C4-2B (cell line): ENCODE measurements around the gene NR2F1-AS1.

Source experiments
- ZFX ChIP-seq: fragments of 450-650 bp; IDR thresholded peaks from 2 replicates; pipeline ENCODE4 v1.6.1; 2017
- TF ChIP-seq, protein P1 (sequence below): fragments of 450-650 bp; conservative IDR thresholded peaks from 2 replicates; pipeline ENCODE4 v1.5.1; 2017; ENCODE audit warnings: mild to moderate bottlenecking

DNA sequence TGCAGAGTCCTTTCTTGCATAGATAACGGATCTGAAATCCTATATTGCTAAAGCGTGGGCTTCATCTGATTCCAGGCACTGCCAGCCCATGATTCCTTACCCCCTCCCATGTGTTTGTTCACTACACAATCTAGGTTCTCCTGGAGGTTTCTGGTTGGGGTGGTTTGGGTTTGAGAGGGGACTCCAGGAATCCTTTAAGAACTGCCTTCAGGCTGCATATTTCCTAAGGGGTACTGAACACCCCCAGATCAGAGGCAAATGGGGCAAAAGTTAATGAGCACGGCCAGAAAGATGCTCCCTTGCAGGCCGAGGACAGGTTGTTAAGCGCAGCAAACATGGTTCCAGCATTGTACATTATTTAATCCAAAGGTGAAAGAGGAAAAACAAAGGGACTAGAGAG, 11.9 kb upstream of the NR2F1-AS1 start:
- TF ChIP-seq, protein P1, sequence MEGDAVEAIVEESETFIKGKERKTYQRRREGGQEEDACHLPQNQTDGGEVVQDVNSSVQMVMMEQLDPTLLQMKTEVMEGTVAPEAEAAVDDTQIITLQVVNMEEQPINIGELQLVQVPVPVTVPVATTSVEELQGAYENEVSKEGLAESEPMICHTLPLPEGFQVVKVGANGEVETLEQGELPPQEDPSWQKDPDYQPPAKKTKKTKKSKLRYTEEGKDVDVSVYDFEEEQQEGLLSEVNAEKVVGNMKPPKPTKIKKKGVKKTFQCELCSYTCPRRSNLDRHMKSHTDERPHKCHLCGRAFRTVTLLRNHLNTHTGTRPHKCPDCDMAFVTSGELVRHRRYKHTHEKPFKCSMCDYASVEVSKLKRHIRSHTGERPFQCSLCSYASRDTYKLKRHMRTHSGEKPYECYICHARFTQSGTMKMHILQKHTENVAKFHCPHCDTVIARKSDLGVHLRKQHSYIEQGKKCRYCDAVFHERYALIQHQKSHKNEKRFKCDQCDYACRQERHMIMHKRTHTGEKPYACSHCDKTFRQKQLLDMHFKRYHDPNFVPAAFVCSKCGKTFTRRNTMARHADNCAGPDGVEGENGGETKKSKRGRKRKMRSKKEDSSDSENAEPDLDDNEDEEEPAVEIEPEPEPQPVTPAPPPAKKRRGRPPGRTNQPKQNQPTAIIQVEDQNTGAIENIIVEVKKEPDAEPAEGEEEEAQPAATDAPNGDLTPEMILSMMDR, result no peak
- TF ChIP-seq ZFX, result no peak
